A549 (cell line): ENCODE data around the gene CALR3. TPM values are rescaled to one million over a fixed set of nuclear protein-coding genes. Genes with fewer than 3 reads are reported as not detected.

Experiments
- ATAC-seq, 2 experiments: fragments of 200-7000 bp in 1 of 2; fragments of >200 bp in 1 of 2; cut with Nextera tagmentation in 1 of 2; cut with Tn5 transposase in 1 of 2; 3 replicates each; pipeline versions ENCODE4 v1.8.0 to v1.9.1; 2018 to 2020; ENCODE audit warnings: mild to moderate bottlenecking in 1 of 2, moderate library complexity in 1 of 2
- CTCF ChIA-PET: fragments of 300-600 bp; sonication (Branson Sonifier 250); formaldehyde crosslinking; extraction: SDS; loops from one replicate; lab custom pipeline; 2021; ENCODE audit warnings: antibody characterized with exemption, inconsistent platforms; lab: Yijun Ruan, JAX
- POLR2A ChIA-PET: fragments of 350-600 bp; formaldehyde crosslinking; extraction: SDS; loops from one replicate; lab custom pipeline; 2021; ENCODE audit warnings: antibody characterized with exemption, inconsistent platforms; lab: Yijun Ruan, JAX
- DNase-seq, 2 experiments: peaks; one replicate each; pipeline versions ENCODE4 v3.0.0 to v3.0.0-alpha.2; 2011 to 2016; ENCODE audit warnings: low read depth in 1 of 2, low spot score in 1 of 2
- FAIRE-seq: peaks from 2 replicates; lab custom pipeline; 2011; peaks lifted over from hg19 to GRCh38; lab: Jason Lieb, UNC
- H3K27ac ChIP-seq, 2 experiments: fragments of >200 bp; sonication (Bioruptor Twin); formaldehyde crosslinking; 3 replicates each; pipeline ENCODE4 v1.5.1; 2016 to 2017
- H3K4me1 ChIP-seq: fragments of >200 bp; sonication (Bioruptor Twin); formaldehyde crosslinking; 3 replicates; pipeline ENCODE4 v1.6.1; 2016
- H3K4me2 ChIP-seq: fragments of >200 bp; sonication (Bioruptor Twin); formaldehyde crosslinking; 3 replicates; pipeline ENCODE4 v1.6.1; 2016
- H3K4me3 ChIP-seq: fragments of >200 bp; sonication (Bioruptor Twin); formaldehyde crosslinking; 3 replicates; pipeline ENCODE4 v1.5.1; 2016
- H3K9me3 ChIP-seq: fragments of >200 bp; sonication (Bioruptor Twin); formaldehyde crosslinking; 3 replicates; pipeline ENCODE4 v1.6.1; 2016
- BHLHE40 ChIP-seq: IDR thresholded peaks from 2 replicates; pipeline ENCODE4 v1.6.1; 2012; ENCODE audit warnings: low read depth, low read length, inconsistent platforms
- CEBPB ChIP-seq, 2 experiments: fragments of >200 bp in 1 of 2; sonication (Bioruptor Twin) in 1 of 2; formaldehyde crosslinking in 1 of 2; IDR thresholded peaks; 2 replicates each; pipeline ENCODE4 v1.6.1; 2012 to 2016
- CHD2 ChIP-seq: fragments of 150-350 bp; IDR thresholded peaks from 2 replicates; pipeline ENCODE4 v1.6.1; 2014; ENCODE audit warnings: low read length; ENCODE audit not compliant: partially characterized antibody
- CTCF ChIP-seq: fragments of >200 bp; sonication (Bioruptor Twin); formaldehyde crosslinking; IDR thresholded peaks from 3 replicates; pipeline ENCODE4 v1.5.1; 2016
- EHF ChIP-seq: fragments of 250-450 bp; sonication (Bioruptor Pico); IDR thresholded peaks from 2 replicates; pipeline ENCODE4 v1.5.0; 2020; ENCODE audit warnings: mild to moderate bottlenecking
- FOXS1 ChIP-seq: fragments of 250-450 bp; sonication (Bioruptor Pico); IDR thresholded peaks from 2 replicates; pipeline ENCODE4 v1.5.0; 2020; ENCODE audit warnings: mild to moderate bottlenecking, moderate library complexity
- HDAC2 ChIP-seq: fragments of 200-600 bp; sonication (generic); IDR thresholded peaks from 2 replicates; pipeline ENCODE4 v1.6.1; 2016
- HES2 ChIP-seq: fragments of >200 bp; sonication (Bioruptor Twin); formaldehyde crosslinking; IDR thresholded peaks from 2 replicates; pipeline ENCODE4 v1.6.1; 2016
- HEYL ChIP-seq: fragments of 250-450 bp; sonication (Bioruptor Pico); IDR thresholded peaks from 2 replicates; pipeline ENCODE4 v1.8.0; 2021; ENCODE audit warnings: mild to moderate bottlenecking, moderate library complexity
- HMGXB4 ChIP-seq: fragments of 250-450 bp; sonication (Bioruptor Pico); IDR thresholded peaks from 2 replicates; pipeline ENCODE4 v1.5.0; 2021; ENCODE audit warnings: mild to moderate bottlenecking, moderate library complexity, borderline replicate concordance
- HOXA7 ChIP-seq: fragments of 250-450 bp; sonication (Bioruptor Pico); IDR thresholded peaks from 2 replicates; pipeline ENCODE4 v1.5.0; 2020; ENCODE audit warnings: mild to moderate bottlenecking, moderate library complexity
- HOXB13 ChIP-seq: fragments of 250-450 bp; sonication (Bioruptor Pico); IDR thresholded peaks from 2 replicates; pipeline ENCODE4 v1.5.0; 2020; ENCODE audit warnings: low read depth, mild to moderate bottlenecking, moderate library complexity
- KDM5A ChIP-seq: fragments of 200-600 bp; sonication (generic); IDR thresholded peaks from 2 replicates; pipeline ENCODE4 v1.6.1; 2016; ENCODE audit warnings: antibody characterized with exemption, mild to moderate bottlenecking
- NFE2L2 ChIP-seq: fragments of 150-350 bp; conservative IDR thresholded peaks from 2 replicates; pipeline ENCODE4 v1.6.1; 2014; ENCODE audit warnings: low read length
- NR3C1 ChIP-seq: fragments of >200 bp; sonication (Bioruptor Twin); formaldehyde crosslinking; IDR thresholded peaks from 3 replicates; pipeline ENCODE4 v1.6.1; 2017
- RAD21 ChIP-seq, 2 experiments: fragments of >200 bp in 1 of 2; sonication (Bioruptor Twin) in 1 of 2; formaldehyde crosslinking in 1 of 2; IDR thresholded peaks in 1 of 2; conservative IDR thresholded peaks in 1 of 2; 2 replicates in 1 of 2; 3 replicates in 1 of 2; pipeline ENCODE4 v1.6.1; 2012 to 2018; ENCODE audit warnings: inconsistent platforms in 1 of 2
- RFX5 ChIP-seq: fragments of 450-650 bp; IDR thresholded peaks from 2 replicates; pipeline ENCODE4 v1.7.1; 2014; ENCODE audit warnings: antibody characterized with exemption, mild to moderate bottlenecking, moderate library complexity
- TFCP2L1 ChIP-seq: fragments of 250-450 bp; sonication (Bioruptor Pico); IDR thresholded peaks from 2 replicates; pipeline ENCODE4 v1.5.0; 2021; ENCODE audit warnings: mild to moderate bottlenecking
- TP53 ChIP-seq: fragments of 250-450 bp; sonication (Bioruptor Pico); IDR thresholded peaks from 2 replicates; pipeline ENCODE4 v1.5.0; 2021; ENCODE audit warnings: mild to moderate bottlenecking, moderate library complexity
- ZC3H11A ChIP-seq: fragments of 450-650 bp; IDR thresholded peaks from 2 replicates; pipeline ENCODE4 v1.6.1; 2014; ENCODE audit warnings: antibody characterized with exemption, mild to moderate bottlenecking
- ZFP36 ChIP-seq: fragments of 450-650 bp; IDR thresholded peaks from 2 replicates; pipeline ENCODE4 v1.6.1; 2014; ENCODE audit warnings: borderline replicate concordance; ENCODE audit not compliant: partially characterized antibody
- WGBS: methylation state at CpG from one replicate; pipeline ENCODE4 v1.1.6; 2017; ENCODE audit errors: missing lambda C conversion rate; 5-methylcytosine and 5-hydroxymethylcytosine counted together
- polyA plus RNA-seq, 4 experiments: library from polyadenylated mRNA; depleted of rRNA in 3 of 4; stranded (reverse); fragments of >200 nt; fragmentation: RNase III in 1 of 4; extraction: RNeasy Plus Mini Kit Qiagen cat#74134 plus additional on column Dnase treatment in 1 of 4; gene quantifications; 2 replicates in 3 of 4; 3 replicates in 1 of 4; pipeline ENCODE4 v1.2.3, GENCODE V29; 2011 to 2017

Gene CALR3
- polyA plus RNA-seq, 2 of the 4 experiments (the other 2 are of a cell fraction) = 0.10 TPM; not detected in 1

- POLR2A ChIA-PET = no interaction called here
- ATAC-seq = peak; percentile 73 to 88; a peak in 5 of 6 replicates
- 83% methylated on average over 14 of the region's 14 CpGs for whole genome bisulfite sequencing
- TF ChIP-seq RAD21 (conservative IDR thresholded peaks at IDR 0.05 in 1 of 2, IDR thresholded peaks at IDR 0.05 in 1 of 2) (peak in 1 of 2 experiments; percentile 29; a peak in 1 of 5 replicates), HES2 (no peak)
- TF ChIP-seq, all 56 proteins: peak for 1
- no peak overlapping the region for H3K4me3 ChIP-seq
- no peak overlapping the region for H3K27ac ChIP-seq
- CTCF ChIA-PET = interaction anchor here (0.7 to 2.5 kb wide), 5 partner anchors 10 to 76 kb away, joined by 3 to 10 read pairs (median 3); no protein-coding TSS in a partner anchor
- no peaks in the 10 kb centered on the region for H3K9me3 ChIP-seq
- peak; percentile 16 to 24 for DNase-seq
- H3K4me2 ChIP-seq = no peak overlapping the region
- no peak for FAIRE-seq
- no peaks in the 10 kb centered on the region for H3K4me1 ChIP-seq
These were observed 54.3 kb downstream of the CALR3 start for GRCh38 chr19:16441661-16442162.

- Histone ChIP-seq H3K4me1 (no peaks in the 10 kb centered on the region), H3K4me2 (no peak overlapping the region), H3K4me3 (no peak overlapping the region), H3K9me3 (no peaks in the 10 kb centered on the region), H3K27ac (no peak overlapping the region)
- POLR2A ChIA-PET = no interaction called here
- TF ChIP-seq NR3C1 (no peak), HMGXB4 (CRISPR knock-in tag) (no peak), HEYL (CRISPR knock-in tag) (no peak), ZFP36 (no peak), HOXB13 (CRISPR knock-in tag) (no peak), RAD21 (conservative IDR thresholded peaks at IDR 0.05 in 1 of 2, IDR thresholded peaks at IDR 0.05 in 1 of 2) (no peak), KDM5A (no peak), BHLHE40 (no peak), HOXA7 (no peak)
- ATAC-seq (no peak), DNase-seq (no peak), FAIRE-seq (no peak)
- WGBS = 62% methylated on average over 6 of the region's 6 CpGs
- CTCF ChIA-PET = no interaction called here
These were observed 59.1 kb downstream of the CALR3 start for GRCh38 chr19:16436780-16437332.

- FAIRE-seq = no peak
- 81% methylated on average over 9 of the region's 9 CpGs for WGBS
- TF ChIP-seq TP53 (CRISPR knock-in tag) = no peak
- no peak for TF ChIP-seq CHD2
- no peak for TF ChIP-seq CTCF
- no peak for TF ChIP-seq NFE2L2
- TF ChIP-seq HDAC2 = no peak
- no peak for TF ChIP-seq CEBPB (IDR thresholded peaks at IDR 0.05)
- no peak for TF ChIP-seq ZC3H11A
- no peak for TF ChIP-seq RFX5
- TF ChIP-seq TFCP2L1 (CRISPR knock-in tag) = no peak
- TF ChIP-seq HOXA7 = no peak
- TF ChIP-seq FOXS1 (CRISPR knock-in tag) = no peak
- TF ChIP-seq EHF (CRISPR knock-in tag) = no peak
- Histone ChIP-seq H3K4me1 (no peaks in the 10 kb centered on the region), H3K4me3 (no peak overlapping the region), H3K9me3 (no peaks in the 10 kb centered on the region), H3K27ac (no peak overlapping the region), H3K4me2 (no peak overlapping the region)
- CTCF ChIA-PET = interaction anchor here (0.8 kb wide), 1 partner anchor 19 kb away, joined by 3 read pairs; no protein-coding TSS in a partner anchor
- POLR2A ChIA-PET = no interaction called here
- no peak for ATAC-seq
- no peak for DNase-seq
These were observed 59.8 kb downstream of the CALR3 start for GRCh38 chr19:16435999-16436650.
